Femur (tissue), 1 donor: ENCODE measurements around the gene JAKMIP3.

ENCODE experiments used
- DNase-seq: peaks from one replicate; pipeline ENCODE4 v3.0.0-alpha.2; 2017

The JAKMIP3 gene

DNA sequence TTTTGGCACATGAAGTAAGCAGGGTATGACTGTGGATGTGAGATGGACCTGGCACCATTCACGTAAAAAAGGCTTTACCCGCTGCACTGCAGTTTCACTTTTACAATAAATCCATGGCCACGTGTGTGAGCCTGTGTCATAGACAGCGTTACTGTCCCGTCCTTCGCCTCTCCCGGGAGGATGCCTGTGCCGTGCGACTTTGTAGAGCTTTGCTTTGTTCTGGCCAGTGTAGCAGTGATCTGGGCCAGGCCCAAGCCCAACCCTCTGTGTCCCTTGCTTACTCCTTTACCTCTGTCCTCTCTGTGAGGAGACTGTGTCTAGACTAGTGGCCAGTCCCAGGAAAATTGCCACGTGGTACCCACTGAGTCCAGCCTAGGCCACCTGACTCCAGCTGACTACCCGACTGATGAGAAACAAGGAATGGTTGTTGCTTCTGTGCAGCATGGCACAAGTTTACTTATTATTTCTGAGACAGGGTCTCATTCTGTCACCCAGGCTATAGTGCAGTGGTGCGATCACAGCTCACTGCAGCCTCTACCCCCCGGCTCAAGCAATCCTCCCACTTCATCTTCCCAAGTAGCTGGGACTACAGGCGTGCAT is 48.1 kb downstream of the JAKMIP3 start:
- DNase-seq = no peak

GRCh38 chr10:132114953-132115520 is 49.3 kb downstream of the JAKMIP3 start:
- no peak for DNase-seq
